Heart left ventricle (tissue), 16 donors: ENCODE results near the gene ZNF280B. TPM values are rescaled to one million over a fixed set of nuclear protein-coding genes. Genes with fewer than 3 reads are reported as not detected.

Experiments used
- ATAC-seq, 4 donors: fragments of 200-7000 bp; cut with Tn5 transposase; one replicate each; pipeline ENCODE4 v1.9.1; 2020 to 2022; ENCODE audit warnings: moderate library complexity in 4 of 4, mild to moderate bottlenecking in 3 of 4, moderate number of reproducible peaks in 1 of 4
- DNase-seq, 5 donors: peaks; one replicate each; pipeline ENCODE4 v3.0.0-alpha.2; 2020
- H3K27ac ChIP-seq, 12 donors: fragments of 200-600 bp; sonication (generic) in 4 of 12; one replicate each; pipeline versions ENCODE4 v1.5.0 to v1.8.0; 2016 to 2022; ENCODE audit warnings: mild to moderate bottlenecking in 2 of 12
- H3K27me3 ChIP-seq, 9 donors: fragments of 200-600 bp; sonication (generic) in 2 of 9; one replicate each; pipeline versions ENCODE4 v1.5.1 to v1.8.0; 2016 to 2022; ENCODE audit warnings: mild to moderate bottlenecking in 3 of 9
- H3K36me3 ChIP-seq, 9 donors: fragments of 200-600 bp; sonication (generic) in 2 of 9; one replicate each; pipeline versions ENCODE4 v1.5.0 to v1.8.0; 2018 to 2022; ENCODE audit warnings: mild to moderate bottlenecking in 2 of 9
- H3K4me1 ChIP-seq, 12 donors: fragments of 200-600 bp; sonication (generic) in 4 of 12; one replicate each; pipeline versions ENCODE4 v1.5.0 to v1.8.0; 2016 to 2022; ENCODE audit warnings: mild to moderate bottlenecking in 3 of 12
- H3K4me3 ChIP-seq, 12 donors: fragments of 200-600 bp; sonication (generic) in 4 of 12; one replicate each; pipeline versions ENCODE4 v1.5.0 to v1.8.0; 2017 to 2022; ENCODE audit warnings: mild to moderate bottlenecking in 9 of 12, moderate library complexity in 4 of 12
- H3K9me3 ChIP-seq, 12 donors: fragments of 200-600 bp; sonication (generic) in 4 of 12; one replicate each; pipeline versions ENCODE4 v1.5.0 to v1.8.0; 2016 to 2022; ENCODE audit warnings: mild to moderate bottlenecking in 1 of 12
- CTCF ChIP-seq, 12 donors: fragments of 200-600 bp; sonication (generic) in 4 of 12; IDR thresholded peaks; one replicate each; pipeline versions ENCODE4 v1.5.0 to v1.8.0; 2018 to 2022; ENCODE audit warnings: antibody characterized with exemption in 12 of 12, mild to moderate bottlenecking in 5 of 12
- POLR2A ChIP-seq, 2 donors: fragments of 450-650 bp; IDR thresholded peaks; one replicate each; pipeline ENCODE4 v1.6.1; 2017; ENCODE audit warnings: antibody characterized with exemption in 2 of 2, mild to moderate bottlenecking in 2 of 2, moderate library complexity in 2 of 2
- WGBS, 4 donors: extraction: QIAGEN DNeasy Blood & Tissue Kit in 2 of 4; methylation state at CpG; one replicate each; pipeline versions ENCODE4 v1.1.5 to v1.1.7; 2013 to 2018; 5-methylcytosine and 5-hydroxymethylcytosine counted together
- intact Hi-C, 10 donors: fragments of 100-400 bp; cut with DNase I; formaldehyde crosslinking; loops; one replicate each; pipeline versions ENCODE4 v1.11.1 to v1.14.2; 2022
- long read RNA-seq, 3 donors: library from polyadenylated mRNA; unstranded; transcript quantifications; one replicate each; pipeline ENCODE4 v2.0.0, GENCODE V29; 2020 to 2021
- polyA plus RNA-seq, 2 donors: library from polyadenylated mRNA; stranded (reverse); fragments of 200-250 nt; gene quantifications; one replicate each; pipeline ENCODE4 v1.2.3, GENCODE V29; 2013
- total RNA-seq, 9 donors: library from RNA; depleted of rRNA in 2 of 9; stranded (reverse); fragments of >200 nt in 2 of 9; fragmentation: NEBNext Ultra II Directional in 3 of 9; extraction: Animal tissue kit (Norgen Biotek cat#: 25700) in 3 of 9; gene quantifications; one replicate each; pipeline versions ENCODE4 v1.1.0 to v1.2.4, GENCODE V29; 2016 to 2023
- donor health status: ischemic (EF 13 %, LVEDD 7.1; RV severe dilation, severe dysfunction).
- donor health status: healthy with polysubstance abuse.
- donor health status: DM: no; HTN: yes; CAD: no.
- donor health status: DM: no; HTN: no; CAD: no.
- donor health status: ischemic (EF 25% LVEDD 6.9; RV normal size, moderate dysfunction).
- donor health status: ischemic (EF 25% LVEDD 5.7; RV mildly dilated, moderate dysfunction).
- donor health status: healthy.
- donor health status: DM: yes; HTN: yes; CAD: no.
- donor health status: ischemic (EF 35%, LVEDD 5.7; RV mildly dilated, moderate dysfunction).
- donor health status: nonischemic (EF 11% LVEDD 7.7; RV severe dilation, severe dysfunction).
- donor health status: DM: yes; HTN: yes; CAD: no.
- donor health status: PGD.
- donor health status: ischemic (EF 29% LVEDD 5.4; RV normal size, mild dysfunction).
- donor health status: nonischemic (EF 23%, LVEDD 6.1; RV moderate dilation, normal function).

The ZNF280B gene
- total RNA-seq (1 to 10 TPM in 4 of 9 donors, under 1 TPM in 5; 0.19 to 1.5 (median 0.84) TPM), polyA plus RNA-seq (under 1 TPM; 0.06 to 0.19 TPM)
- long read RNA-seq, donor 1: 0 reads
- long read RNA-seq, donor 2: 0 reads
- long read RNA-seq, donor 3, partial matches to known transcripts: 0 of 1 reads
- long read RNA-seq, donor 3, other reads (novel, unspliced or antisense): 1 of 1 reads

- Histone ChIP-seq H3K27me3 (peaks cover 0 to 17% (median 0%) of the 10 kb centered on the region in 9 donors), H3K36me3 (no peaks in the 10 kb centered on the region), H3K27ac (no peak within 1 kb of the TSS), H3K4me1 (peaks cover 0 to 11% (median 0%) of the 10 kb centered on the region in 12 donors), H3K9me3 (peaks cover 0 to 22% (median 12%) of the 10 kb centered on the region in 12 donors), H3K4me3 (peak within 1 kb of the TSS; percentile 33 to 66 (median 47))
- 3 to 5% (median 3%) methylated on average over 41 to 72 of the region's 72 CpGs for WGBS, 4 donors
- DNase-seq (peak; percentile 36 to 82 (median 55)), ATAC-seq (peak; percentile 78 to 97 (median 89))
- TF ChIP-seq CTCF (IDR thresholded peaks at IDR 0.05) (peak in 10 of 12 donors; percentile 8 to 52 (median 35)), POLR2A (IDR thresholded peaks at IDR 0.05) (no peak)
- intact Hi-C loops: no loop called here
These were observed at the start of gene ZNF280B for GRCh38 chr22:22508274-22509176. Gene ZNF280B, minus strand, starts transcription at chr22:22508742. Its CDS starts 19,344 bp downstream, at chr22:22489398.

- no peak overlapping the region for H3K27ac ChIP-seq
- no peaks in the 10 kb centered on the region for H3K36me3 ChIP-seq
- H3K4me1 ChIP-seq: peaks cover 0 to 9% (median 0%) of the 10 kb centered on the region in 12 donors
- ATAC-seq: no peak
- WGBS, 4 donors: 88 to 95% (median 92%) methylated on average over 32 to 38 of the region's 38 CpGs
- TF ChIP-seq POLR2A (IDR thresholded peaks at IDR 0.05) (no peak), CTCF (IDR thresholded peaks at IDR 0.05) (no peak)
- H3K4me3 ChIP-seq: no peak overlapping the region
- H3K9me3 ChIP-seq: no peaks in the 10 kb centered on the region
- no peak for DNase-seq
- intact Hi-C loops: no loop called here
- no peaks in the 10 kb centered on the region for H3K27me3 ChIP-seq
These were observed 48.7 kb upstream of the ZNF280B start for GRCh38 chr22:22556995-22557925.

GRCh38 chr22:22556578-22556977, 48.0 kb upstream of the ZNF280B start:
- H3K4me3 ChIP-seq: no peak overlapping the region
- peaks cover 0 to 9% (median 0%) of the 10 kb centered on the region in 12 donors for H3K4me1 ChIP-seq
- intact Hi-C loops: no loop called here
- WGBS, 4 donors: 89 to 93% (median 91%) methylated on average over 14 of the region's 14 CpGs
- no peak for DNase-seq
- TF ChIP-seq POLR2A (IDR thresholded peaks at IDR 0.05): no peak
- no peak for TF ChIP-seq CTCF (IDR thresholded peaks at IDR 0.05)
- no peaks in the 10 kb centered on the region for H3K9me3 ChIP-seq
- H3K27me3 ChIP-seq: no peaks in the 10 kb centered on the region
- H3K27ac ChIP-seq: no peak overlapping the region
- no peak for ATAC-seq
- no peaks in the 10 kb centered on the region for H3K36me3 ChIP-seq
